Activated T-helper 17 cell treated with anti-CD3 and anti-CD28 coated beads, Interleukin-2, amount 50 U/mL, for 72 hours (primary cell): Measurements from ENCODE around the gene CRY1. TPM values are rescaled to one million over a fixed set of nuclear protein-coding genes. Genes with fewer than 3 reads are reported as not detected.
"Not testable (repeated sequence)": the region's sequence is repeated elsewhere in the genome, so short reads cannot be mapped to it uniquely, and the experiment has no call there.

Experiments
- ATAC-seq: fragments of 150-1000 bp; cut with Tn5 transposase; replicated peaks from 2 replicates; pipeline ENCODE4 v1.10.0; 2021; ENCODE audit warnings: mild to moderate bottlenecking, moderate library complexity
- H3K27ac Mint-ChIP-seq: one replicate; pipeline ENCODE4 v1.8.0; 2022; ENCODE audit warnings: mixed read lengths
- H3K27me3 Mint-ChIP-seq: one replicate; pipeline ENCODE4 v1.8.0; 2022; ENCODE audit warnings: mixed read lengths
- H3K36me3 Mint-ChIP-seq: one replicate; pipeline ENCODE4 v1.8.0; 2022; ENCODE audit warnings: low read depth, mild to moderate bottlenecking, mixed read lengths
- H3K4me1 Mint-ChIP-seq: one replicate; pipeline ENCODE4 v1.8.0; 2022; ENCODE audit warnings: mixed read lengths
- H3K4me3 Mint-ChIP-seq: one replicate; pipeline ENCODE4 v1.8.0; 2022; ENCODE audit warnings: mild to moderate bottlenecking, mixed read lengths
- H3K9me3 Mint-ChIP-seq: one replicate; pipeline ENCODE4 v1.8.0; 2022; ENCODE audit warnings: mixed read lengths
- total RNA-seq, 2 donors: library from RNA; stranded (reverse); gene quantifications; one replicate each; pipeline ENCODE4 v1.2.3, GENCODE V29; 2022

Gene CRY1
- total RNA-seq, 2 donors from 2014 or later = 14.6 to 21.6 TPM

- Mint-ChIP-seq H3K4me3 (no peak overlapping the region), H3K27ac (no peak overlapping the region), H3K36me3 (peaks cover 34% of the 10 kb centered on the region), H3K4me1 (peaks cover 7% of the 10 kb centered on the region), H3K27me3 (no peaks in the 10 kb centered on the region), H3K9me3 (no peaks in the 10 kb centered on the region)
- ATAC-seq = no peak
Measured at GRCh38 chr12:107019546-107019945, 73.8 kb downstream of the CRY1 start.

DNA sequence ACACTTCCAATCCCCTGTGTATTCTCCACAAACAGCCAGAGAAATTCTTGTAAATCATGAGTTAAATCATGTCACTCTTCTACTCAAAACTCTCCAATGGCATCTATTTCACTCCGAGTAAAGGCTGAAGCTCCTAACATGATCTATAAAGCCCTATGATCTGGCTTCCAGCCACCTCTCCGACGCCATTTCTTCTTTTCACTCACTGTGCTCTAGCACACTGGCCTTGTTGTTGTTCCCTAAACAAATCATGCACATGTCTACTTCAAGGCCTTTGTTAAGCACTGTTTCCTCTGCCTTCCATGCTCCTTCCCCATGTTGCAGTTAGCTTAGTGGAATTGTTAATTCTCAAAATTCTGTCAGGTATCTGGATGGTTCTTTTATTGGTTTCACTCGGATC lies 76.3 kb downstream of the CRY1 start:
- ATAC-seq = no peak
- H3K27me3 Mint-ChIP-seq = no peaks in the 10 kb centered on the region
- no peak overlapping the region for H3K27ac Mint-ChIP-seq
- peaks cover 34% of the 10 kb centered on the region for H3K36me3 Mint-ChIP-seq
- H3K9me3 Mint-ChIP-seq = no peaks in the 10 kb centered on the region
- H3K4me1 Mint-ChIP-seq = no peaks in the 10 kb centered on the region
- H3K4me3 Mint-ChIP-seq = no peak overlapping the region

- ATAC-seq = peak; percentile 61
- no peak overlapping the region for H3K27ac Mint-ChIP-seq
- no peaks in the 10 kb centered on the region for H3K9me3 Mint-ChIP-seq
- H3K4me1 Mint-ChIP-seq = peaks cover 6% of the 10 kb centered on the region
- peaks cover 14% of the 10 kb centered on the region for H3K36me3 Mint-ChIP-seq
- H3K4me3 Mint-ChIP-seq = no peak overlapping the region
- no peaks in the 10 kb centered on the region for H3K27me3 Mint-ChIP-seq
Measured at GRCh38 chr12:107014055-107014454, 79.3 kb downstream of the CRY1 start.

GRCh38 chr12:107012736-107013425 lies 80.5 kb downstream of the CRY1 start:
- no peaks in the 10 kb centered on the region for H3K9me3 Mint-ChIP-seq
- no peak overlapping the region for H3K4me3 Mint-ChIP-seq
- no peak for ATAC-seq
- no peak overlapping the region for H3K27ac Mint-ChIP-seq
- H3K4me1 Mint-ChIP-seq = peaks cover 6% of the 10 kb centered on the region
- H3K36me3 Mint-ChIP-seq = peaks cover 8% of the 10 kb centered on the region
- H3K27me3 Mint-ChIP-seq = no peaks in the 10 kb centered on the region

- peaks cover 5% of the 10 kb centered on the region for H3K36me3 Mint-ChIP-seq
- no peak for ATAC-seq
- peaks cover 6% of the 10 kb centered on the region for H3K4me1 Mint-ChIP-seq
Measured at GRCh38 chr12:107011519-107011918, 81.8 kb downstream of the CRY1 start.

DNA sequence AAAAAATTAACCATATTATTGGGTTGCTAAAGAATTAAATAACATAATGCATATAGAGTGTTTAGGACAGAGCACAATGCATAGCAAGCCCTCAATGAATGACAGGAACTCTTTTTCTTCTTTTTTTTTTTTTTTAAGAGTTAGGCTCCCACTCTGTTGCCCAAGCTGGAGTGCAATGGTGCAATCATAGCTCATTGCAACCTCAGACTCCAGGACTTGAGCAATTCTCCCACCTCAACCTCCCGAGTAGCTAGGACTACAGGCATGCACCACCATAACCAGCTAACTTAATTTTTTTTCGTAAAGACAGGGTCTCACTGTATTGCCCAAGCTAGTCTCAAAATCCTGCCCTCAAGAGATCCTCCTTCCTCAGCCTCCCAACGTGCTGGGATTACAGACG lies 85.9 kb downstream of the CRY1 start:
- no peak overlapping the region for H3K4me3 Mint-ChIP-seq
- H3K36me3 Mint-ChIP-seq = peaks cover 18% of the 10 kb centered on the region
- H3K27me3 Mint-ChIP-seq = no peaks in the 10 kb centered on the region
- H3K4me1 Mint-ChIP-seq = peaks cover 6% of the 10 kb centered on the region
- ATAC-seq = no peak
- no peak overlapping the region for H3K27ac Mint-ChIP-seq
- H3K9me3 Mint-ChIP-seq = no peaks in the 10 kb centered on the region

More at GRCh38 chr12:107011519-107011918, 81.8 kb downstream of the CRY1 start:
- no peak overlapping the region for H3K4me3 Mint-ChIP-seq
- H3K27me3 Mint-ChIP-seq = no peaks in the 10 kb centered on the region
- no peak overlapping the region for H3K27ac Mint-ChIP-seq
- H3K9me3 Mint-ChIP-seq = no peaks in the 10 kb centered on the region

DNA sequence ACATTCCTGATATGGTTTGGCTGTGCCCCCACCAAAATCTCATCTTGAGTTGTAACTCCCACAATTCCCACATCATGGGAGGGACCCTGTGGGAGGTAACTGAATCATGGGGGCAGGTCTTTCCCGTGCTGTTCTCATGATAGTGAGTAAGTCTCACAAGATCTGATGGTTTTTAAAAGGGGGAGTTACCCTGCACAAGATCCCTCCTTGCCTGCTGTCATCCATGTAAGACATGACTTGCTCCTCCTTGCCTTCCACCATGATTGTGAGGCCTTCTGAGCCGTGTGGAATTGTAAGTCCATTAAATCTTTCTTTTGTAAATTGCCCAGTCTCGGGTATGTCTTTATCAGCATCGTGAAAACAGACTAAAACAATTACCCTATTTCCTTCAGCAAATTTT lies 90.7 kb downstream of the CRY1 start:
- peaks cover 55% of the 10 kb centered on the region for H3K36me3 Mint-ChIP-seq
- H3K27me3 Mint-ChIP-seq = not testable (repeated sequence)

GRCh38 chr12:106999446-106999845 lies 93.9 kb downstream of the CRY1 start:
- H3K4me1 Mint-ChIP-seq = no peaks in the 10 kb centered on the region
- H3K36me3 Mint-ChIP-seq = peaks cover 78% of the 10 kb centered on the region
- no peak overlapping the region for H3K4me3 Mint-ChIP-seq
- H3K27me3 Mint-ChIP-seq = no peaks in the 10 kb centered on the region
- H3K9me3 Mint-ChIP-seq = no peaks in the 10 kb centered on the region
- no peak overlapping the region for H3K27ac Mint-ChIP-seq
- ATAC-seq = no peak

More for the DNA sequence above, 90.7 kb downstream of the CRY1 start:
- H3K27ac Mint-ChIP-seq, H3K9me3 Mint-ChIP-seq, H3K4me1 Mint-ChIP-seq, ATAC-seq, H3K4me3 Mint-ChIP-seq: not testable (repeated sequence)

DNA sequence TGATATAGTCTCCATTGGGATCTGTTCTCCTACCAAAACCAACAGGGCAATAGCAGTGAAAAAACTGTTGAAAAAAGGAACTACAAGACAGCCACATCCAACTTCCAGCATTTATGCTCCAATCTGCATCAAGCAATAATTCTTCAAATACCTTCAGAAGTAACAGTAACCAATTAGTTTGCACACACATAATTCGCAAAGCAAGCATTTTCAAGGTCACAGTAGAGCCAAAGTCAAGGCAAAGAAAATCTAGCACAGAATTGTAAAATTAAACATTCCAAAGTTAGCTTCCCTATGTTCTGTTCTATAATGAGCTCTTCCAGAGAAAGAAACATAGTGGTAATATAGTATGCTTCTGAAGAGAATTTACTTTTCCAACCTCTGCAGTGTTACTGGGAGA lies 95.4 kb downstream of the CRY1 start:
- Mint-ChIP-seq H3K4me3 (no peak overlapping the region), H3K9me3 (no peaks in the 10 kb centered on the region), H3K27me3 (no peaks in the 10 kb centered on the region), H3K27ac (no peak overlapping the region), H3K36me3 (peaks cover 83% of the 10 kb centered on the region), H3K4me1 (no peaks in the 10 kb centered on the region)
- no peak for ATAC-seq

DNA sequence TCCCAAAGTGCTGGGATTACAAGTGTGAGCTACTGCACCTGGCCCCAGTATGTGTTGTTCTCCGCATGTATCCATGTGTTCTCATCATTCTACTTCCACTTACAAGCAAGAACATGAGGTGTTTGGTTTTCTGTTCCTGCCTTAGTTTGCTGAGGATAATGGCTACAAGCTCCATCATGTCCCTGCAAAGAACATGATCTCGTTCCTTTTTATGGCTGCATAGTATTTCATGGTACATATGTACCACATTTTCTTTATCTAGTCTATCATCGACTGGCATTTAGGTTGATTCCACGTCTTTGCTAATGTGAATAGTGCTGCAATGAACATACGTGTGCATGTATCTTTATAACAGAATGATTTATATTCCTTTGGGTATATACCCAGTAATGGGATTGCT lies 97.2 kb downstream of the CRY1 start:
- H3K27me3 Mint-ChIP-seq, H3K27ac Mint-ChIP-seq, H3K9me3 Mint-ChIP-seq, H3K4me3 Mint-ChIP-seq, ATAC-seq, H3K4me1 Mint-ChIP-seq: not testable (repeated sequence)
- peaks cover 69% of the 10 kb centered on the region for H3K36me3 Mint-ChIP-seq

DNA sequence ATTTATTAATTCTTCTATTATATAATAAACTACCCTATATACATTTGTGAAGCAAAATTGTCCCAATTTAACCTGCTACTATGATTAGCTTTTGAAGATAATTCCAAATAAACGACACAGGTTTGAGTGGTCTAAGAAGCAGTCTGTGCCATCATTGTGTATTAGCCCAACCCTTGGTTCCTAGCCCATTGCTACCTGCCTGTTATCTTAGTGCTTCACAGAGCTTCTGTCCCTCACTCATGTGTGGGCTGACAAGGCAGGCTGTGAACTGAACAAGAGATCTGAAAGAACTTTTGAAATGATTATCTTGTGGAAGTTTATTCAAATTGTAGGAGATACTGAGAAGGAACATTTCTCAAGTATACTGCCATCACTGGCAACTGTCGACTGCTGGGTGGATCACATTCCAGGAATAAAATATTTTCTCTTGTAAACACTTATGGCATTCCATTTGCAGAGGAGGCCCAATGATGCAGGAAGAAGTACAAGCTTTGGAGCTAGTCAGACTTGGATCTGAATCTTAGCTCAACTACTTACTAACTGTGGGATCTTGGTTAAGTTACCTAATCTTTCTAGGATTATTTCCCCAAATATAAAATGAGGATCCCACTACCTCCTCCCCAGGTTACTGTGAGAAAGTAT lies 98.6 kb downstream of the CRY1 start:
- H3K9me3 Mint-ChIP-seq = no peaks in the 10 kb centered on the region
- peaks cover 55% of the 10 kb centered on the region for H3K36me3 Mint-ChIP-seq
- H3K27me3 Mint-ChIP-seq = no peaks in the 10 kb centered on the region
- H3K27ac Mint-ChIP-seq = no peak overlapping the region
- H3K4me3 Mint-ChIP-seq = no peak overlapping the region
- no peaks in the 10 kb centered on the region for H3K4me1 Mint-ChIP-seq
- no peak for ATAC-seq

GRCh38 chr12:106987846-106988245 lies 105.5 kb downstream of the CRY1 start:
- H3K36me3 Mint-ChIP-seq = peaks cover 28% of the 10 kb centered on the region
- H3K9me3 Mint-ChIP-seq = peaks cover 4% of the 10 kb centered on the region
- peak overlapping the region; percentile 94 for H3K4me3 Mint-ChIP-seq
- peak overlapping the region; percentile 95 for H3K27ac Mint-ChIP-seq
- peaks cover 28% of the 10 kb centered on the region for H3K4me1 Mint-ChIP-seq
- H3K27me3 Mint-ChIP-seq = no peaks in the 10 kb centered on the region
- no peak for ATAC-seq

DNA sequence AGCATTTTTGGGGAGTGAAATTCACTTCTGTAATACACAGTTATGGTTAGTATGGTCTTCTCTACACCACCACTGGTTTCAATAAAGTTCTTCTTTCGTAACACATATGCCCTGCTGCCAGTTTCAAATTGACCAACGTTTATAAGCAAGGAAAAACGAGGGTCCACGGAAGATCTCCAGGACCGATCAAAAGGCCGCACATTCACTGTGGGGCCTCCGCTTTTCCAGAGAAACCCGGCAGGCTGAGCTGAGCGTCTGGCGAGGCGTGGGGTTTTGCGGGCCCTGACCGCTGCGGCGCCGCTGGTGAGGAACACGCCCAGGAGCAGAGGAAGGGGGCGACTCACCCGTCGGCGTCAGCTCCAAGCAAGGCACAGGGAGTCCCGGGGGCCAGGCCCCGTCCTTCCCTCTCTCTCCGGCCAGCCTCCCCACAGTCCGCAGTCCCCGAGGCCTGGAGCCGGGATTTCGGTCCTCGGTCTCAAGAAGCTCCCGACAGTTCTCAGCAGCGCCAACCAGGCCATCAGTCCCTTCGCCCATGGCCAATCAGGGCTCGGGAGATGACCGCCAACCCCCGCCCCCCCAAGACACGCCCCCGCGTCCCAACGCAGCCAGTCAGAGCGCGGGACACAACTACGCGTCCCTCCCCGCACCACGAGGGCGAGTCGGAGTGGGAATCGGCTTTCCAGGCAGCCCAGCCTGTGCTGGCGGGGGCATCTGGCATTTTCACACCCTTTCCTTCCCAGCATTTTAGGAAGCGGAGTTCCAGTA lies 106.5 kb downstream of the CRY1 start, which contains the start of gene MTERF2:
MTERF2 (minus strand) TSS at position 522 of the 765 bp plus-strand sequence. CDS start 8,432 bp downstream, outside the sequence.
- peak within 1 kb of the TSS; percentile 94 for H3K4me3 Mint-ChIP-seq
- H3K4me1 Mint-ChIP-seq = peaks cover 28% of the 10 kb centered on the region
- H3K27me3 Mint-ChIP-seq = no peaks in the 10 kb centered on the region
- peaks cover 25% of the 10 kb centered on the region for H3K36me3 Mint-ChIP-seq
- peaks cover 4% of the 10 kb centered on the region for H3K9me3 Mint-ChIP-seq
- ATAC-seq = peak; percentile 94
- H3K27ac Mint-ChIP-seq = peak within 1 kb of the TSS; percentile 95

DNA sequence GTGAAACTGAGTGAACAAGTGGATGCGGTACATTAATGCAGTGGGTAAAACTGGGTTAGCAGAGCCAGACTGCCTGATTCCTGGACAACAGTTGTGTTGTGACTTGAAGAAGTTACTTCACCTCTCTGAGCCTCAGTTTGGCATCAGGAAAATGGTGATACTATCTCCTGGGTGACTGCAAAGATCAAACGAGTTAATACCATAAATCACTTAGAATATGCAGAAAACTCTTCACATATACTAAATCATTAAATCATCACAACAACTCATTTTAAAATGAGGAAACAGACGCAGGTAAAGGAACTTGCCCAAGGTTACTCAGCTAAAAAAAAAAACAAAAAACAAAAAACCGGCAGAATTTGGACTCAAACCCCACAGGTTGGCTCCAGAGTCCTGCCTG lies 107.2 kb downstream of the CRY1 start:
- H3K27ac Mint-ChIP-seq = peak overlapping the region; percentile 95

More for the DNA sequence above, 107.2 kb downstream of the CRY1 start:
- H3K4me3 Mint-ChIP-seq = peak overlapping the region; percentile 94
- peaks cover 25% of the 10 kb centered on the region for H3K36me3 Mint-ChIP-seq
- ATAC-seq = no peak
- peaks cover 28% of the 10 kb centered on the region for H3K4me1 Mint-ChIP-seq
- peaks cover 4% of the 10 kb centered on the region for H3K9me3 Mint-ChIP-seq
- H3K27me3 Mint-ChIP-seq = no peaks in the 10 kb centered on the region
